Inflammatory macrophage treated with lipopolysaccharide for 1 hour (primary cell): Measurements from ENCODE around the gene POLR3E.
A peak's percentile ranks its signal among the peaks of the same experiment; 100 is the strongest.

Experiments used
- DNase-seq, 2 donors: peaks; one replicate each; pipeline ENCODE4 v3.0.0-alpha.2; 2020 to 2022

Gene POLR3E

DNA sequence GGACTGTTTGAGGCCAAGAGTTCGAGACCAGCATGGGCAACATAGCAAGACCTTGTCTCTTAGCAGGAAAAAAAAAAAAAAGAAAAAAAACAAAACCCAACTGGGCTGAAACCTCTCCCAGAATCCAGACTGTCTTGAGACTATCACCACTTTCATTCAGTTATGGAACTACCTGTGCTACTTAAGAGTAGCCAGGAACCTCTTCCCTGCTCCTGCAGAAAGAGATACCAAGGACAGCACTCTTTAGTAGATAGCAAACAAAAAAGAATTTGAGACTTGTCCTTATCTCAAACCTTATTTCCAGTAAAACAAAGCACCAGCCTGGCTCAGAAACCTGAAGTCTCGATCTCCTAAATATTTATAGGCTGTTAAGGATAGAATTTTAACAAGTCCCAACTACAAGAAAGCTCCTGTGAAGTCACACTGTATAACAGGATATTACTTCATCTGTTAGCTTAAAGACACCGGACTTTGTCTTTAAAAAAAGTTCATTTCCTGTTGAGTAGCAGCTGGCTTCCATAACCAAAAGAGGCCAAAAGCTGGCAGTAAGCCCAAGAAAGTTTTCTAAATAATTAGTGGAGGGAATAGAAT, 72.1 kb downstream of the POLR3E start:
- DNase-seq: peak in 1 of 2 donors; percentile 29

DNA sequence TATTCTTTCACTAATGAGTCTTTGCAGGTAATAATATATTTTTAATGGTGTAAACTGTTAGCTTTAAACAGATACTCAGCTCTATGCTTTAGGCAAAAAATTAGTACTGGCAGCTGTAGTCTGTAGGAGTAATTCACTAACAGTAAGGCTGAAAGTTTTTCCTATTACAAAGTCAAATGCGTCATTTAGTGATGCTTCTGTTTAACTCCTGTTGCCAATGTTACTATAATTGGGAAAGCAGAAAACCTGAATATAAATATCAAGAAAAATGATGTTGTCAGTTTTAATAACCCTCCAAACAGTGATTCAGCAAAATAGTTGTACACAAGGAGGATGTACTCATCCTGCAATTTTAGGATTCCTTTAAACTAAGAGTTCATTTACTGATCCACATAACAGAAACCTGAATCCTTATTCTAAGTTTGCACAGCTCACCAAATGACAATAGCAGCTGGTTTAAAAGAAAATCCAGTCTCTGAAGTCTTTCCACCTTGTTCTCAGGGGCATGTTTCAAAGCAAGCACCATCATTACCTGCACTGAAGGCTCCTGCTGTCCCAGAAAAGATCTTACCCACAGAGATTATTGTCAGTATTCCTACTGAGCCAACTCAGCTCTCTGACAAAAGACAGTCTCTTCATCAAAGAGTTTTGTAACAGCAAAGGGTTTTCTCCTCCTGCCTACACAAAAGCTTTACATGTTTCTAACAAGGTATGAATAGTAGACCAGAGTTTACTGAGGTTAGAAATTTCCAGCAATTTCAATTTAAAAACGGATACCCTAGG, 73.0 kb downstream of the POLR3E start:
- no peak for DNase-seq

DNA sequence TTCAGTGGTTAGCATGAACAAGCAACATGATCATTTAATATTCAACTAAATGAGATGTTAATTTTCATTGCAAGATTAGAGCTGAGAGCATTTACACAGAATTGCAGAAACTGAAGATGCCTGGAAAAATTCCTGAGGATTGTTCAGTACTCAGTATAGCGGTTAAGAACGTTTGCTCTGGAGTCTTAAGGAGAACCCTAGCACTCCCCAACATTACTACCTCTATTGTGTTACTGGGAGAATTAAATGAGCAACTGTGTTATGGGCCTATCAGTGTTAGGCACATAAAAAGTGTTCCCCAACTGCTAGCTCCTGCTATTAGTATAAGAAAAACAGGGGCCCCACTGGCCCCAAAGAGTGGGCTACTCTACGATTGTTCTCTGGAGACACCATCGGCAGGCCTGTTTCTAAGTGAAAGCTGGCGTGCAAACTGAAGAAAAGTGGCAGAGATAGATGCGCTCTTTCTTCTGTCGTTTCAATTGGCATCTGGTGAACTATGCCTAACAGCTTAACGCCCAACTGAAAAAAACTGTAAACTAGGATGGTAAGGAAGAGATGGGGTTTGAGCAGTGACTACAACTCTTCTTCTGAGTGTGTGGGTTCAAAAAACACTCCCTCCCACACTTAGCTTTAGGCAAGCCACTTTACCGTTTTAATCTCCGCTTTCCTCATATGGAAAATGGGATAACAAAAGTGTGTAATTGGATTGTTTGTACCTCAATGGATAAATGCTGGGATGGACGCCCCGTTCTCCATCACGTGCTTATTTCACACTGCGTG, 75.9 kb downstream of the POLR3E start:
- DNase-seq: no peak

DNA sequence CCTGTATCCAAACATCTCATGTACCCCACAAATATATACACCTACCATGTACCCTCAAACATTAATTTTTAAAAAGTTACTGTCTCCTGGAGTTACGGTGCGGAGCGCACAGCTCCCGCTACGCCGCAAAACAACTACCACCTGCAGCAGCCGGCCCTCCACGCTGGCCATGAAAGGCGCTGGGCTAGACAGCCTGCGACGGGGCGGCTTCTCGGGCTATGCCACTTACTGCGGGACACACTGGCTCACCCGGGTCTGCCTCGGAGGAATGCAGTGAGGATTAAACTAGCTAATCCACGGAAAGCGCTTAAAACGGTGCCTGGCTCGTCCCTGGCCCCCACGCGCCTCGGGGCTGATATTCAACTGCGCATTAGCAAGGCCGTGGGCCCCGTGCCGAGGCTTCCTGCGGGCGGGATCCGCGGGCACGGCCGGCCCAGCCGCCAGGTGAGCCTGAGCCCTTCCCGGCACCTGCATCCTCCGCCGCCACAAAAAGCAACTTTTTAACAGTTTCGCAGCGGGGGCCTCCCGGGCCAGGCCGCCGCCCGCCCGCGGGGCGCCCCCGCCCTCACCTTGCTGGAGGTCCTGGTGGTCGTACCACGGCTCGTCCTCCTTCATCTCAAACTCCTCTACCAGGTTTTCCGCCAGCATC, 76.6 kb downstream of the POLR3E start:
- no peak for DNase-seq

DNA sequence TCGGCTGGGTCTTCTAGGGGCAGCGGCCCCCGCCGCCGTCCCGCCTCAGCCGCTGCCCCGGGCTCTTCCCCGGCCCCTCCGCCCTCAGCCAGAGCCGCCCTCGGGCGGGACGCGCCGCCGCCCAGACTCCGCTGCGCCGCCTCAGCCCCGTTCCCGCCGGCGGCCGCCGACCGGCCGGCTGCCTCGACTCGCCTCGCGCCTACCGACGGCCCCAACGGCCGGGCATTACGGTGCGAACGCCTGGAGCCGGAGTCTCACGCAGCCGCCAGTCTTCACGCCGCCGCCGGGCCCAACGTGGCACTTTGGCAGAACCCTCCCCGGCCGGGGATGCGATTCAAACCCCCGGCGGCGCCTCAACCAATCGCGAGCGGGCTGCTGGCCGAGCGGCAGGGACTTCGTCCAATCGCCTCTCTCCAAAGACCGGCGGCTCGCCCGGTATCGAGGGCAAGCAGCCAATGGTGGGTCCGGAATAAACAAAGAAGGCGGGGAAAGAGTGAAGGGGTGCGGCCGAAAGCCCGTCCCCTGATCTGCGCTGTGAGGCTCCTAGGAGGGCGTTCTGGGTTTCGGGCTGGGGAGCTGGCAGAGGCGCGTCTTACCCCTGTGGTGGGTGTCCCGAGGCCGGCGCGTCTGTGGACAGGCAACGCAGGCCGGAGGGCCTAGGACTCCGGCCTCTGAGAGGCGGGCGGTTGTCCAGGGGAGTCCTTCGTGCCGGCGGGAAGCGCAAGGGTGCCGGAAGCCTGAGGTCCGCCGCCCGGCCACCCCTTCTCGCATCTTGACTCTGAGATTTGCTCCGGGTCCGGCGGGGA, 77.3 kb downstream of the POLR3E start, which contains the start of gene CDR2:
CDR2 (minus strand) TSS at position 309 of the 806 bp plus-strand sequence. CDS start 310 bp downstream, outside the sequence.
- peak; percentile 96 to 98 for DNase-seq

DNA sequence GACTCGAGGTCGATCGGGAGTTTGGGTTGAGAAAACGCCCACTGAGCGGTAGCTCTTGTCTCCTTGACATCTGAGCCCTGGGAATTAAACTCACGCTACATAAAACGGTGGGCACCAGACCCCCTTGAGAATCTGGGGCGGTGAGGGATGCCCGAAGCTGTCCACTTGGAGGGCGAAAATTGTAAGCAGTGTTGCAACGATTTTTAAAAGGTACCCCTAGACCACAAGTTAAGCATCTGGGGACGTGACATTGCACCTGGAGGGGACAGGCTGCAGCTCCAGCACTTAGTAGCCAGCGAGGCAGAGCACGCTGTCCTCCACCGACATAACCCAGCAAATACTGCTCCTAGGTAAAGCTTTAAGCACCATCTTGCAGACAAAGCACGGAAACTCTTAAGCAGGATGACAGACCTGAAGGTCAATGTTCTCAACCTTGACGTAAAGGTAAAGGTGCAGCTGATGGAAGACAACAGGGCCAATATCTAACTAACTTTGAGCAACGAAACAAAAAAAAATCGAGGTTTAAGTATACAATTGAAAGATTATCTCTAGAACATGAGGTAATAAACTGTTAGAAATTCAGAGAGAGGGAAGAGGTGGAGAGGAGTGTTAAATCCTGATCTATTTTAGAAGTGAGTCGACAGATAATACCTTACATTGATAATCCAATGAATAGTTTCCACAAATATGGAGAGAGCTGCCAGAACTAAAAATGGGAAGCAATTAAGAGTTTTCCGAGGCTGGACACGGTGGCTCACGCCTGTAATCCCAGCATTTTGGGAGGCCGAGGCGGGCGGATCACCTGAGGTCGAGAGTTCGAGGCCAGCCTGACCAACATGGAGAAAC, 78.1 kb downstream of the POLR3E start:
- DNase-seq: no peak

DNA sequence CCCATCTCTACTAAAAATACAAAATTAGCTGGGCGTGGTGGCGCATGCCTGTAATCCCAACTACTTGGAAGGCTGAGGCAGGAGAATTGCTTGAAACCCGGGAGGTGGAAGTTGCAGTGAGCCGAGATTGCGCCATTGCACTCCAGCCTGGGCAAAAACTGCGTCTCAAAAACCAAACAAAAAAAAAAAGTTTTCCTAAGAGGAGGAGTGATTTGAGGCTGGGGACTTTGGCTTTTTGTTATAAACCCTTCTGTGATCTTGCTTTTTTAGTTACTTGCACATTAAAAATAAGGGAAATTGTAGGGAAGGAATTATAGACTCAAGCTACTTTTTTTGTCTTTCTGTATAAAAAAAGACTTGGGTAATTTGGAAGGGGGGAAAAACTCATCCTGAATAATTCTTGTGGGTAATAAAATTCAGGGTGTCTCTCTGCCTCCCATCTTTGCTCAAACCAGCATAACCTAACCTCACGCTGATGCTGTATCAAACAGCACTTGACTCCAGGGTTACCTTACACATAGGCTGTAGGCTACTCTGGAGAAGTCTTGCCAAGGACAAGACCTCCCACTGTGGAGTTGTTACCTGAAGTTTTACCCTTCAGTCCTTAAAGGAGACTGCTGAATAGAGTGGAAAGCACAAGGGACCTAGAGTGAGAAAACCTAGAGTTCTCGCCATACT, 78.9 kb downstream of the POLR3E start:
- no peak for DNase-seq

DNA sequence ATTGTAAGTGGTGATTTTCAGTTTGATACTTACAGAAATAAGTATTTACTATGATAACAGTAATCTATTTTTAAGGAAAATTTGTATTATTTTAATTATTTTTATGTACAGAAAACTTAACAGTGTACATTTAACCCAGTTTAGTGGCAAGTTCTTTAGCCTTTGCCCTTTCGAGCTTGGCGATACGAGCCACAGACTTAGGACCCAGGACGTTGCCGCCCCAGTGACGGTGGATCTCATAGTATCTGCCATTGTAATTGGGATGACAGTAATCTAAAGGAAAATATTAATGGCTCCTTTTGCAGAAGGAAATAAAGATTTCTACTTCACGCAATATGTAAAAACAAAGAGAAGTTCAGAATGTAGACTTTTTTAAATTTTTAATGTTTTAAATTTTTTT, 82.4 kb downstream of the POLR3E start:
- no peak for DNase-seq

DNA sequence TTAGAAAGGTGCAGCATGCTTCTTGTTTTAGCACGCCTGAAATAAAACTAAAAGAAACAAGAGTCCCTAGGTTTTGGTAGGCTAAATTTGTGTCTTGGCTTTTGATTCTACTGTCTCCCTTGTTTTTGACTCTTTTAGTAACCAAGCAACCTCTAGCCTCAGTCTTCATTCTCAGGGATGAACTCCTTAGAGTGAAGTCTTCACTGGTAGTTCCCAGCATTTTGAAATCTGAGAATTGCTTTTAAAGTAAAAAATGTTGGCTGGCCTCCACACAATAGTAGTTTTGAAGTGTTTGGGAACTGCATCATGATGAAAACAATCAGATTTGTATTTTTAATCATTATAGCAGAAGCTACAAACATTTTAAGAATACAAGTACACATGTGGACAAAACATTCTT, 83.3 kb downstream of the POLR3E start:
- no peak for DNase-seq

DNA sequence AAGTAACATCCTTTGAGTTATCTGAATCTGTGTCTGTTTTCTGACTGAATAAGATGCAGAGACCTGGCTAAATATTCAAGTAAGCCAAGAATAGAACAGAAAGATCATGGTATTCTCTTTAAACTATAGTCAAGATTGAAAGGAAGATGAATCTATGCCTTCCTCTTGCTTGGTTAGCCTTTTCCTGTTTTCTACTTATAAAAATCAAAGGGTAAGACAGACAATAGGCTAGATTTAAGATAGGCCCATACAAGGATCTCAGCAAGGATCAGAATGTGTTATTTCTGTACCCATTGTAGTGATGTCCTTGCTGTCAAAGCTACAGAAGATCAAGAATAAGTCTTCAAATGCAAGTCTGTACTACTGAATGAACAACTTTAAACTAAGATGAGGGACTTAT, 84.2 kb downstream of the POLR3E start:
- DNase-seq: no peak

DNA sequence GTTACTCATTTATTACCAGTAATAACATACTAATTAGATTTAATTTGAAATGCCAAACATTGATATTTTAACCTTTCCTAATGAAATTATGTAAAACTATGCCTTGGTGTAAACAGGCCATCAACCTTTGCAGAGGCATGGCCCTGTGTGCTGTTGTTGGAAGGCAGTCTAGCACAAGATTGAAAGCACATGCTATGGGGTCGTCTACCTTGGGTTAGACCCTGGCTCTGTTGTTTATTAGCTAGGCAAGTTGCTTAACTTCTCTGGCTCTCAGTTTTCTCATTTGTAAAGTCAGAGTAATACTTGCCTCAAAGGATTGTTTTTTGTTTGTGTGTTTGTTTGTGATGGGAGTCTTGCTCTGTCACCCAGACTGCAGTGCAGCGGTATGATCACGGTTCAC, 86.6 kb downstream of the POLR3E start:
- DNase-seq: no peak
